HG03159 (cell line): ENCODE measurements around the gene ADGRF5.

ENCODE experiments used
- ATAC-seq: cut with Tn5 transposase; IDR thresholded peaks from one replicate; pipeline ENCODE4 v1.9.1; 2021; ENCODE audit warnings: mild to moderate bottlenecking, moderate library complexity; ENCODE audit not compliant: unreplicated experiment

The ADGRF5 gene

DNA sequence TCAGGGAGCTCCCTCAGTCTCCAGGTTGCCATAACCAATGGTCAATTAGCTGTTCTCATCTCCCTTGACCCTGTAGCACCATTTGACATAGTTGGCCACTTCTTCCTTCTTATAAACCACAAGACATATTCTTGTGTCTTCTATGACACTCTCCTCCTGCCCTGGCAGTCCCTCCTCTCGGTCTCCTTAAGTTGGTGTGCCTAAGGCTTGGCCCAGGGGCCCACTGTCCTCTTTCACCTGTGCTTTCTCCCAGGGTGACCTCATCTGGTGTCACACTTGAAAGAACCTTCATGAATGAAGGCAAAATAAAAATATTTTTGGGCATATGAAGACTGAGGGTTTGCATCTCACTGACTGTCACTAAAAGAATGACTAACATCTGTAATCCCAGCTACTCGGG, 9.7 kb upstream of the ADGRF5 start:
- ATAC-seq: no peak

DNA sequence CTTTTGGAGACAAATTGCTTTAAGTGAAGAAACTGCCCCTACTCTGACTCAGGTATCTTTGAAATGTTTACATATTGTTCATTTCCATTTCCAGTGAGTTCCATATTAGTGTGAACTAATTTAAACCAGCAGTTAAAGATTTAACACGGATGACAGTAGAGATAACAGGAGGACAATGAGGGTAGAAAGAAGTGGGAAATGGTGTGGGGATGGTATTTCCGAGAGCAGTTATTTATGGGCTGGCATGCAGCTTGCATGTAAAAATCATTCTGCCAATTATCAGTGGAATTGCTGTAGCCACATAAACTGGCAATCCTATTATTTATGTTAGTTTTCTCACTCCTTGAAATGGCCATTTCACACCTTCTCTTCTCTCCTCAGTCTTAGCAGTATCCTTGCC, 8.6 kb upstream of the ADGRF5 start:
- ATAC-seq: no peak

DNA sequence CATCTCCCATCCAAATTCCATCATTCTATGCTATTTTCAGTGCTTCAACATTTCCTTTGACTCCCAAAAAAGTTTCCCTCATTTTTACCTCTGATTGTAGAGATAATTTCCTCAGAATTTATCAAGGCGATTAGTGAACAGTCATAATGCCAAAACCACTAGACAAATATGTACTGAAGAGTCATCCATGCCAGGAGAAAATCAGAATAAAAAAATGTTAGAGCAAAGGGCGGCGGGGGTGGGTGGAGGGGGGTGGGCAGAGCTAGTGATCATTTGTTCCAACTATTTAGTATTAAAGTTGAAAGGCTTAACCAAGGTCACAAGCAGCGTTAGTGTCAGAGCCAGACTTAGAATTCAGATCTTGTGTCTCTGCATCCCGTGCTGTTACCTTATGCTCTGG, 5.3 kb upstream of the ADGRF5 start:
- ATAC-seq: no peak

DNA sequence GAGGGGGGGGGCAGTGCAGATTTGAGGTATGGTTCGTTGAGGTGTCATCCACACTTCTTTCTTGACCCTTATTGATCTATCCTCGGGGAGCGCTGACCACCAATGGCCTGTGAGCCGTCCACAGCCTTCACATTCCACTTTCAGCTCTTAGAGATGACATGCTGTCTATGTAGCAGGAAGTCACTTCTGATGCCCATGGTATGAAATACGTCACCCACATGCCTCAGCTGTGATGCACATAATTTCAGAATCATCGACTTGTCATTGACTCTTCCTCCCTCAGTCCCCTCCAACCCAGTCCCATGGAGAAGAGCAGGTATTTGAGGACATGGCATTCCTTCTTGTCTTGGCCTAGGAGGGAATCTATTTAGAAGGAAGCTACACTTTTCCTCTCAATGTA, 4.7 kb upstream of the ADGRF5 start:
- ATAC-seq: no peak

DNA sequence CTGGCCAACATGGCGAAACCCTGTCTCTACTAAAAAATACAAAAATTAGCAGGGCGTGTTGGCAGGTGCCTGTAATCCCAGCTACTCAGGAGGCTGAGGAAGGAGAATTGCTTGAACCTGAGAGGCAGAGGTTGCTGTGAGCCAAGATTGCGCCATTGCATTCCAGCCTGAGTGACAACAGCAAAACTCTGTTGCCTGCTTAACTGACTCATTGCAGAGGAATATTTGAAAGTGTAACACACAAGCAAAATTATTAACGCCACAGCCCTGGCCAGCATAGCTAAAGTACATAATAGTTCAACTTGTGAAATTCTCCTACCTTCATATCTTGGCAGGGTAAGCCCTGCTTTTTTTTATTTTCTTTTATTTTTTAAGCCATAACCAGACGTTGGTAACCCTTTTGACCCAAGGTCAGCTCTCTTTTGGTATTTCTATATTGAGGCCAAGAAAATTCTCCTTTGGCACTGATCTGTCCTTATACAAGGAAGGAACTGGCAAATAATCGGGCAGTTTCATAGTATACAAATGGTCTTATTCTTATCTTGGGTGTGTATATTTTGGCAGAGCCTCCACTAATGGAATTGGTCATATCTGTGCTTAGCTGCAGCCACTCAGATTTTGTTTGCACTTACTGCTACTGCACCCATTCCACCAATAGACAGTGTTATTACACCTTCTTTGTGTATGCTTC, 4.0 kb upstream of the ADGRF5 start:
- ATAC-seq: no peak

DNA sequence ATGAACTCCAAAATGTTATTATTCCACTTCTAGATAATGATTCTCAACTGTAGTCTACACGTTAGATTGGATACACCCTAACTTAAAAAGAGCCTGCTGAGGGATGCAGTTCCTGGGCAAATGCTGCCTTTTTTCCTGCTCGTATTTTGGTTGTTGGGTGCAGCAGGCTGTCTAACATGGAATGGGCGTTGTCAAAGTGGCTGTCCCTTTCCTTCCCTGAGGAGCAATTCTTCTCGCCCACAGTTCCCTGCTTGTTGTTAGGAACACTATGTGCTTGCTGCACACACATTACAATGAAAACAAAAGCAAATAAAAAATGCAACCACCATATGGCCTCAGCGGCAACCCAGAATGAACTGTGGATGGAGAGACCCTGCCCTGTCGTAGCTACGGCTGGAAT, 1.7 kb upstream of the ADGRF5 start:
- no peak for ATAC-seq

DNA sequence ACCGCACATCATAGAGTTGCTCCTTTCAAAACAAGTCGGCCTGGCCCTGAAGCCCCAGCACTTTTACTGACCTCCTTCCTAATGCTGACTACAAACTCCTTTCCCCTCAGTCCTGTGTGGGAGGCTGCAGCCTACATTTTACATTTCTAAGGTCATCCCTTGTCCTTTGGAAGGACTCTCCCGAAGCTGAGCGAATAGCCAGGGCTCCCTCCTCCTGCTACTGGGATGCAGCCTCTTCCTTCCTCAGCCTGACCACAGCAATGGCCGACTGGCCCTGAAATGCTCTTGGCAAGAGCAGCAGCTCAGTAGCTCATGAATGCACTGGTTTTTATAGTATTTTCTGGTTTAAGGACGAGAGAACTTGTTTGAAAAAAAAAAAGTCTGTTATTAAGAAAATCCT, 679 bp downstream of the ADGRF5 start:
- no peak for ATAC-seq

DNA sequence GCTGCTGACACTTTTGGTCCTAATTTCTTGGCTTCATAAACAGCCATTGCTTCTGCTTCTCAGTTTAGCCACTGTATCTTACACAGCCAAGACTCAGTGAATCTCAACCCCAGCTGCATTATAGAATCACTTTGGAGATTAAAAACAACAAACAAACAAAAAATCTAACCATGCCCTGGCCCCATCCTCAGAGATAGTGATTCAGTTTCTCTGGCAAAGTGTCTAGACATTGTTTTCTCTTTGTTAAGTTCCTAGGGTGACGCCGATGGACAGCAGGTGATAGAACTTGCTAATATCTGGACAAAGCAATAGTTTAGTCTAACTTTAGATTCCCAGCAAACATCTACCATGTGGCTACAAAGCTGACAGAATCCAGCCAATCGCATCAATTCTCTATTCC, 2.9 kb downstream of the ADGRF5 start:
- no peak for ATAC-seq

DNA sequence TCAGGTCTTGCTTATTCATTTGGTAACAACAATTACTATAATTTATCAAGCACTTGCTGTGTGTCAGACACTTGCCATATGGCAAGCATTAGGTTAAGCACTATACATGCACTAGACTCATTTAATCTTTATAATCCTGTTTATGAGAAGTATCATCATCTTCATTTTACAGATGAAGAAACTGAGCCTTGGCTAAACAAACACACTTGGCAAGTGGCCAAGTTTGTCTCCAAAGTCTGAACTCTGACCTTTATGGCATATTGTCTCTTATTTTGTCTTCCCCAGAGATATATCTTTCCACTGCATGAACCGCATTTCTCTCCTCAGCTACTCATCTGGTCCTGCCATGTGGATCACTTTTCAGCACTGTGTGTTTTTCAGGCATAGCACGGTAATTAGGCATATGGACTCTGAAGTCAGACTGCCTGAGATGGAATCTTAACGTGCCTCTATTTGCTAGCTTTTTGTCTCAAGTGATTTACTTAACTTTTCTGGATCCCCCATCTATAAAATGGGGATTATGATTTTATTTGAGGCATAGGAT, 4.7 kb downstream of the ADGRF5 start:
- ATAC-seq: no peak

DNA sequence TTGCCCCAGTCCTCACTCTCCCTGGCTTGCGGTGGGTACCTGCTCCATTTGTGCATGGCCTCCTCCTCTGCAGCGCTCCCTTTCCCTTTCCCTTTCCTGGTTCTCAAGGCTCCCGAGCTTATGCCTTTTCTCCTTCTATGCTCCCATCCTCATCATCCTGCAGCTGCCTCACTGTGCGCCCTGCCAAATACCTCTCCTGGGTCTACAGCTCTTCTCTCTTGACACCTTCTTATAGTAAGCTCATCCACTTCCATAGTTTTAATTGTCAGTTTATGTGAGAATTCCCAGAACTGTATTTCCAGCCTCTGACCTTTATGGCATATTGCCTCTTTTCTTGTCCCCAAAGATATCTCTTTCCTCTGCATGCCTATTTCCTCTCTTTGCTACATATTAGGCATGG, 5.9 kb downstream of the ADGRF5 start:
- no peak for ATAC-seq

DNA sequence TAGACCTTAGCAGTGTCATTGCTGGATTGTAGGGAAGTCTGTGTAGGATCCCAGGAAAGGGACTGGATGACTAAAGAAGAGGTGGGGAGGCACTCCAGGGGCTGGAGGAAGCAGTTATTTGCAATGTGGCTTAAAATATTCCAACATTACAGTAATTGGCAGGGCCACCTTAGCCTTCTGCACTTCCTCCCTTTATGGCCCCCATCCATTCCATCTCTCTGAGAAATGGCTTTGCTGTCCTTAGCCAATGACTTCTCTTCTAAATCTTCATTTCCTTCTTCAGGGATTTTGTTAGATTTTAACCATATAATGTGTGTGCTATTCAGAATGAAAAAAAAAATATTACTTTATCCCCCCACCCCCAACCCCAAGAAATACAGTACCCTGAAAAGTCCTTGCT, 6.4 kb downstream of the ADGRF5 start:
- no peak for ATAC-seq

DNA sequence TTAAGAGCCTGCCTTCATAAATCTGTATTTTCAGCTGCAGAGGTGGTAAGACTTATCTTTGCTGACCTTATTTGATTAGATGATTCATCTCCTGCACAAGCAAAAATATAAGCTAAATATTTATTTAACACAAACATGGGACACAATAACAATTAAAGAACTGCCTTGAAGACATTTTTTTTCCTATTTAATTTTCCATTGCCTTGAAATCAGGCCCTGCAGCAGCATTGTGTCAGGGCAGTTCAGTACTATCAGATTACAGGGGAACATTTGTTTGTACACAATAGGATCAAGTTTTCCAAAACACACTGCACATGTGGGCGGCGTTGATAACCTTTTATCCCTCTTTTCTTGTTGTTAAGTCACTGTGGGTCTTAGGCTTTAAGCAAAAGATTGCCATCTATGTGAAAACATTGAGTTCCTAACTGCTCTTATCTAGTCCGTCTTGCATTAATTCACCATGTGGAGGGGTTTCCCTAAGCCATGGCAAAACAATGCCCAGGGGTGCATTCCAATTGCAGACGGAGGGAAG, 7.4 kb downstream of the ADGRF5 start:
- ATAC-seq: no peak

DNA sequence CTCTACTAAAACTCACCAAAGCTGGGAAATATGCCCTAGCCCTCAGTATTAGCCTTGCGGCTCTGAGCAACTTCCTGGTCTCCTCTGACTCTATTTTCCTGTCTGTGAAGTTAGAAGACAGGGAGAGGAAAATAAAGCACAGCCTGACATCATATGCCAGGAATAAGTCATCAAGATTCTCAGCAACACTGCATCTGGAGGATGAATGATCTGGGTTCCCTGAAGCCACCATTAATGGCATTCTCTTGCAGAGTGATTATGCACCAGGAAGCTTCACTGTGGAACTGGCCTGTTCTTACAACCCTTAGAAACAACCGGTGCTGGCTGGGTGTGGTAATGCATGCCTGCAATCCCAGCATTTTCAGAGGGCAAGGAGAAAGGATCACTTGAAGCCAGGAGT, 12.4 kb downstream of the ADGRF5 start:
- ATAC-seq: no peak

DNA sequence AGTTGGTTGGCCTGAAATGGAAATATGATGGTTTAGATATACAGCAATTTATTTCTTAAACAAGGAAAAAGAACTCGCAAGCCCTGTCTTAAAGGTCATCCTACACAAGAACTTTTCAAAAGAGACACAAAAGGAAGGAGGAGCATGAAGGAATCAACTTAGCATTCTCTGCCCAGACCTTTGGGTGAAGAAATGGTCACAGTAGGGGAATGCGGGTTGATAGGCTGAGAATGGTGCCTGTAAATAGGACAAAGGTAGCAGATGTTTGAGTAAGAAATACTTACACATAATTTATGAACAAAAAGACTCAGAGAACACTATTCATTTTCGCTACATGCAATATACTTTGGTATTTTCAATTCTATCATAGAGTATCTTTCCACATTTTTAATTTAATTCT, 15.0 kb downstream of the ADGRF5 start:
- ATAC-seq: no peak

DNA sequence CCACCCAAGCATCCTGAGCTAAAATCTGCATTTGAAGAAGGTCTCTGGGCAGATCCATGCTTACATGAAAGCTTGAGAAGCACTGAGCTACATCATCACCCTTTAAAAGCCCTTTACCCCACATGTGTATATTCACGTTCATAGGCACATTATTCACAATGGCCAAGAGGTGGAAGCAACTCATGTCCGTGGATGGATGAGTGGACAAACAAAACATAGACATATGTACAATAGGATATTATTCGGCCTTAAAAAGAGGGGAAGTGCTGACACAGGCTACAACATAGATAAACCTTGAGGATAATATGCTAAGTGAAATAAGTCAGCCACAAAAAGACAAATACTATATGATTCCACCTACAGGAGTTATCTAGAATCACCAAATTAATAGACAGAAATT, 17.6 kb downstream of the ADGRF5 start:
- no peak for ATAC-seq

DNA sequence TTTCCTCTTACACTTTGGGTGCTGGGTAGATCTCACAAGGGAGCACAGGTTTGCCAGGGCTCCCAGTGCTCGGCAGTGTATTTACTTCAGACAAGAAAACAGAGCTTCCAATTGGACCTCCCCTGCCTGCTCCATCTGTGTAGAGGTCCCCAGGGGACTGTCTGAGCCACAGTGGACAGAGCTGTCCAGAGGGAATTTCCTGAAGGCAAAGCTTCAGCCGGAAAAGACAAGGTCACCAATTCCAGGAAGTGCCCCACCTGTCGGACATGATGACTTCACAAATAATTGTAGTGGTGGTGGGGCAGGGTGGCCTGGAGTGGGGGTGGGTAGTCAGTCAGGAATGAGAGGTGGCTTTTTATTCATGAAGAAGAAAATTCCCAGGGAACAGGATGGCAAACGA, 18.6 kb downstream of the ADGRF5 start:
- no peak for ATAC-seq

DNA sequence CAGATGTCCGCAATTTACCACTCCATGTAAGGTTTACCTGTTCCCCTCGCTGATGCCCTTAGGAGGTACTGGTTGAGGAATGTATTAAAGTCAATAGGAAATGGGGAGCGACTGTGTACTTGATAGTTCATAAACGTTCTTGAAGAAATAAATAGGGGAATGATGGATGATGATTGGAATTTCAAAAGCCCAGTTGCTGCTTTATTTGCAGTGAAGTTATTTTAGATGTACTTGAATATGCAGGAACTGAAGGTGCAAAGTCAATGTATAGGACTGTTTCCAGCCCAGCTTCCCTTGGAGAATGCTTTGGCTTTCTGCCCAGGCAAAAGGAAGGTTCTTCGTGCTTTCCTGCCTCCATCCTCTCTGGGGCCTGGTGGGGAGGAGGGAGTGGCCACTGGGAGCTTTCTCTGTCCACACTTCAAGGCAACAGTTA, 19.8 kb downstream of the ADGRF5 start:
- ATAC-seq: no peak

DNA sequence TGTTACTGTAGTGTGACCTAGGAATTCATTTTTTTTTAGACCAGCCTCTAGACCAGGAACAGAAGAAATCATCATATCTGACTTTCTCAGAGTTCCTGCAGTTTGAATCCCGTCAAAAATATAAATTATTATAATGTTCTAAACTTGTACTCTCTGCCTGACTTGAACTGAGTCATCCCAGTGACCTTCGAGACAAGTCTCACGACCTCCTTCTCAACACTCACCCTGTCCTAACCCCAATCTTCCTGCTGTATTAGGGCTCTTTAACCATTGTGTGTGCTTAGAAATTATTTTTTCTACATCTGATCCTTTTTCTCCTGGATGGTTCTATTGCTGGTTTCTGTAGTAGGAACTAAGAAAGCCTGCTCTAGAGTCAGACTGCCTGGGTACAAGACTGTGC, 21.5 kb downstream of the ADGRF5 start:
- no peak for ATAC-seq

DNA sequence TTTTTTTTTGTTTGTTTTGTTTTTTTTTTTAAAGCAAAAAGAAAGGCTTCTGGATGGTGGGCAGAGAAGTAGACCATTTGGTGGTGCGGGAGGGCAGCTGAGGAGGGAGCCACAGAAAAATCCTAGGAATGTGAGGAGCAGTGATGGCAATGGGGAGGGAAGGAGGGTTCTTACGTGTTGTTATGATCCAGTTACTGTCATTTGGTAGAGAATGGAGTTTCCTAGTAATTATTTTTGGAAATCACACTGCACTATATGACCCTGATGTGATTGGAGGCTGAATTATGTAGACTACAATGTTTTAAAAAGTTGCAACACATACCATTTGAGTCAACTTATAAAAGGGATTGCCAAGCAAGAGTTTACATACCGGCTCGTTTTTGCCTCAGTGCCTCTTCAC, 22.1 kb downstream of the ADGRF5 start:
- ATAC-seq: no peak

DNA sequence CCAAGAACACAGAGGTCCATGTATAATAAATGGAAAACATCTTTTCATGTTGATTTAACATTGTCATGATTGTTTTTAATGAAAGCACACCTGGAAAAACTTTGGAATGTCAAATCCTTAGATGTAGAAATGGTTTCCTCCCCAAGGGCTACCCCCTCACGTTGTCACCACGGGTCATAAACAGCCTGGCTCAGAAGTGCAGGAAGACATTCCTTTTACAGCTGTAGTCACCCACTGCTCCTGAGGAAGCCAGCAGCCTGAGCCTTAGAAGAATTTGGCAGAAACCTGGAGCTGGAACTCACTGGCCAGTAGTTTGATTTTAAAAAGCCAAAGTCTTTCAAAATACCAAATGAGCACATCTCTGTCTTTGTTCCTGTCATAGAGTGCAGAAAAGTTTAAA, 23.7 kb downstream of the ADGRF5 start:
- ATAC-seq: no peak

DNA sequence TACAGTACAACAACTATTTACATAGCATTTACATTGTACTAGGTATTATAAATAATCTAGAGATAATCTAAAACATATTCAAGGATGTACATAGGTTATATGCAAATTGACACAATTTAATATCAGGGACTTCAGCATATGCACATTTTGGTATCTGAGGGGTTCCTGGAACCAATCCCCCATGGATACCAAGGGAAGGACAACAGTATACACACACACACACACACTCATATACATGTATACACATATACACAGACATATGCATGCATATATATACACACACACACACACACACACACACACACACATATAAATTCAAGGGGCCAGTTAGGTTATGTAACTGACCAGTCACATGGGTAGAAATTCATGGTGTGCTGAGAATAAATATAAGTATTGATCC, 24.9 kb downstream of the ADGRF5 start:
- ATAC-seq: no peak

DNA sequence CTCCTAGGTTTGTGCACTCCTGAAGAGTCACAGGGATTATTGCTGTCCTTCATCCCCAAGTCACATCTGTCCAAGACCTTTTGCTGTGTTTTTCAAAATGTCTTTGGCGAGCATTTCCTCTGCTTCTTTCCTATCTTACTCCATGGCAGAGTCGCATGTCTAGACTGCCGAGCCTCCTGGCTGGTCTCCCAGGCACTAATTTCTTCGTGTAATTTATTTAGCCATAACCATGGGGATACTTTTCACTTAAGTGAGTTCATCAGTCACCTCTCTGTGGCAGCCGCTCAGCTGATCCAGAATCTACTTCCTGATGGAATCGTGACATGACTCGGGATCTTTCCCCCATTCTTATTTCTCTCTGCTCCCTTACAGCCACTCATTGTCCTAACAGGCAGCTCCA, 25.8 kb downstream of the ADGRF5 start:
- no peak for ATAC-seq

DNA sequence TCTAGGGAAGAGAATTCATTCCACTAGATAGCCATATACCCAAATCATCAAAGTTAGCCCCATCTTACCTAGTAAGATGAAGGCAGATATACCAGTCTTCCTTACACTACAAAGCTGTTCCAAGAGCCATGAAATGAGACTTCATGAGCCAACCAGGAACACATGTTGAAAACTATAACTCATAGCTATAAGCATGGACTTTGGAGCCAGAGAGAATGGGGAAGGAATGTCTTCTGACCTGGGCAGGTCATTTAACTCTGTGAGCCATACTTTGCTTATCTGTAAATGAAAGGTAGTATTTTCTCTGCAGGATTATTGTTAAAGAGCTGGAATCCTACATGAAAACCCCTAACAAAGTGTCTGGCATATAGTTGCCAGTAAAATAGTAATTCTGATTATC, 27.3 kb downstream of the ADGRF5 start:
- no peak for ATAC-seq
